T-helper 1 cell treated with Interleukin-12 subunit alpha and Interleukin-12 subunit beta and Interleukin-4 antibody, amounts not matched to agents 30 μg/mL and 1 μg/mL, for 36 hours (primary cell): Measurements from ENCODE around the gene FAM20B.

ENCODE experiments used
- H3K27ac Mint-ChIP-seq: one replicate; pipeline ENCODE4 v1.8.0; 2021; ENCODE audit warnings: mild to moderate bottlenecking, mixed read lengths
- H3K27me3 Mint-ChIP-seq: one replicate; pipeline ENCODE4 v1.8.0; 2021; ENCODE audit warnings: low read depth, mixed read lengths
- H3K36me3 Mint-ChIP-seq: one replicate; pipeline ENCODE4 v1.8.0; 2021; ENCODE audit warnings: low read depth, mixed read lengths
- H3K4me1 Mint-ChIP-seq: one replicate; pipeline ENCODE4 v1.8.0; 2021; ENCODE audit warnings: low read depth, mixed read lengths
- H3K4me3 Mint-ChIP-seq: one replicate; pipeline ENCODE4 v1.8.0; 2021; ENCODE audit warnings: mild to moderate bottlenecking, moderate library complexity, mixed read lengths
- H3K9me3 Mint-ChIP-seq: one replicate; pipeline ENCODE4 v1.8.0; 2021; ENCODE audit warnings: mixed read lengths

The FAM20B gene

DNA sequence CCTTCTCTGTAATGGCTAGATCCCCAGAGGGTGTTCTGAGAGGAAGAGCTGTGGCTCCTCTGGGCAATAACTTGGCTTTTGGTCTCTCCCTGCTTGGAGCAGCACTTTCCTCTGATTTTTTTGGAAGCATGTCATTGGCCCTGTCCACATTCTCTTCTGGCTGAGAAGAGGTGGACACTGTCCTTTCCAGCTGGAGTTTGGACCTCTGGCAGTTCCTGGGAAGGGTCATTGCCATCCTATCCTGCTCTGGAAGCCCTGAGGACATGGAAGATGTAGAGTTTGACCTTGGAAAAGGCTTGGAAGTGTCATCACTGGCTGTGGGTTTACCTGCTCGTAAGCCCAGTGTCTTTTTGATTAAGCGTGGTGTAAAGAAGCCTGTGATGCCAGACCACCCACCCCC is 83.0 kb downstream of the FAM20B start:
- Mint-ChIP-seq H3K36me3 (peaks cover 10% of the 10 kb centered on the region), H3K4me1 (no peaks in the 10 kb centered on the region), H3K9me3 (no peaks in the 10 kb centered on the region), H3K27ac (no peak overlapping the region), H3K27me3 (no peaks in the 10 kb centered on the region), H3K4me3 (no peak overlapping the region)

DNA sequence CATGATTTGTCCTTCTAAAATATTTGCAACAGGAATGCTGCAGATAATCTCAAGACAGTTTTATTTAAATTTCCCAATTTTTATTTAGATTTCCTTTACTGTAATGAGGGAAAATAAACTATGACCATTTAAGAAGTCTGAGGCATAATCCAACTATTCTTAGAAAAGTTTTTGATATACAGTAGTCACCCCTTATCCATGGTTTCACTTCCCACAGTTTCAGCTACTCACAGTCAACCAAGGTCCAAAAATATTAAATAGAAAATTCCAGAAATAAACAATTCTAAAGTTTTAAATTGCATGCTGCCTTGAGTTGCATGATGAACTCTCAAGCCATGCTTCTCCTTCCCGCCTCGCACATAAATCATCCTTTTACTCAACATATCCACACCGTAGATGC is 89.5 kb downstream of the FAM20B start:
- Mint-ChIP-seq H3K36me3 (peaks cover 9% of the 10 kb centered on the region), H3K9me3 (no peaks in the 10 kb centered on the region), H3K27me3 (no peaks in the 10 kb centered on the region), H3K4me3 (no peak overlapping the region), H3K27ac (no peak overlapping the region), H3K4me1 (no peaks in the 10 kb centered on the region)

DNA sequence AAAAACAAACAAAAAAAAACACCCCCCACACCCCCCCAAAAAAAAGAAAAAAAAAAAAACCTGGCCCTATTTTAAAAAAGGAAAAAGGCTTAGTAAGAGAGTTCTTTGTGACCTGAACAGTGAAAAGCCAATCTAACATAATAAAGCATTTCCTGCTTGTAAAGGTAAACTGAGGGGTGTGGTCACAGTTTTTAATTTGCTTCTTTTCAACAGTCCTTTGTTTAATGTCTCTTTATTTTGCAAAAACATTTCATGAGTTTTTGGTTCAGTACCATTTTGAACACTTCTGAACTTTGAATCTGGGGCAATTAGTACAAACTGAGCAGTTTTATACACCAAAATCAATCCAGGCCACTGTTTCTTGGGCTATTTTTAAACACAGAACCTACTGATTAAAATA is 93.8 kb downstream of the FAM20B start:
- peaks cover 3% of the 10 kb centered on the region for H3K4me1 Mint-ChIP-seq
- H3K27me3 Mint-ChIP-seq = no peaks in the 10 kb centered on the region
- no peak overlapping the region for H3K27ac Mint-ChIP-seq
- H3K4me3 Mint-ChIP-seq = no peak overlapping the region
- H3K36me3 Mint-ChIP-seq = peaks cover 9% of the 10 kb centered on the region
- no peaks in the 10 kb centered on the region for H3K9me3 Mint-ChIP-seq

DNA sequence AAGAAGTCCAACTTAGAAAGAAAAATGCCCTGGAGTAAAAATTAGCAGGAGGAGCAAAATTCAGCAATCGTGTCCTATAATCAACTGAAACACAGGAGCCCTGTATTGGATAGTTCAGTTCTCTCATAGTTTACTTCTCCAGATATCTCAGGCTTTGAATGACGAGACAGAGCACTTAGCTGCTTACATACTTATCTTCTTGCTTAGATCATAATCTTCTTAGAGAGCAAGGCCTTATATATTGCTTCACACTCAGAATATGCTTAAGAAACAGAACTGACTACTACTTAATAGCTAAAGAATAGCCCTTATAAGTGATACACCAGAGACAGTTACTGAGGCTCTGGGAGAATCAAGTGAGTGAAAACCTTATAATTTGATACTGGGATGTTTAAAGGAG is 95.0 kb downstream of the FAM20B start:
- Mint-ChIP-seq H3K4me3 (no peak overlapping the region), H3K9me3 (no peaks in the 10 kb centered on the region), H3K27ac (no peak overlapping the region), H3K27me3 (no peaks in the 10 kb centered on the region), H3K4me1 (peaks cover 6% of the 10 kb centered on the region), H3K36me3 (peaks cover 11% of the 10 kb centered on the region)

DNA sequence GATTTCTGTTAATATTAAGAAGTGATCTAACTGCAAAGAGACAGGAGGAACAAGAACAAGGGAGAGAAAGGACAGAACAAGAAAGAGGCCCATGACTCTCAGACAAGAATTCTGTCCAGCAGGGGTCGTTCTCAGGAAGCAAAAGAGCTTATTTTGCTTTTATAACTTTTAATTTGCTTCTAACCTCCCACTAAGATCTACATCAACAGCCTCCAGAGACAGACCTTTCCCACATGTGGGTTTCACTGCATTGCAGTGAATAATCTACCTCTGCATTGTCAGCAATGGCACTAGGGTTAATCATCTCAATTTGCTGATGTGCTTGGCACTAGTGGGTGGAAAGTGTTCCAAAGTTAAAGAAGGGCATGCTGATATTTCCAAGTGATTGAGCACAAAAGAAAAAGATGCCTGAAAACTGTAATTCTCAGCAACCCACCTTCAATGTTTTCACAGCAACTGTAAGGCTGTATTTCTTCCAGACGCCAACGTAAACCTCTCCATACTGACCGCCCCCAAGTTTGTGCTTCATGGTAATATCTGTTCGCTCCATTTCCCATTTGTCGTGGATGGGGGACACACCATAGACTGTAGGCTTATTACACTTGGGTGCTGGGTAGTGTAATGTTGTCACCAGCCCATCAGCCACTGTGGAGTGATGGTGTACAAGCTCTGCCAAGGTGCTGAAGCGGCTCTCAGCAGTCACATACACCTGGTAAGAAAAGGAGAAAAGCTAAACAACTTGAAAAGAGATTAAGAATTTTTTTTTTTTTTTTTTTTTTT is 95.7 kb downstream of the FAM20B start:
- no peak overlapping the region for H3K4me3 Mint-ChIP-seq
- no peak overlapping the region for H3K27ac Mint-ChIP-seq

DNA sequence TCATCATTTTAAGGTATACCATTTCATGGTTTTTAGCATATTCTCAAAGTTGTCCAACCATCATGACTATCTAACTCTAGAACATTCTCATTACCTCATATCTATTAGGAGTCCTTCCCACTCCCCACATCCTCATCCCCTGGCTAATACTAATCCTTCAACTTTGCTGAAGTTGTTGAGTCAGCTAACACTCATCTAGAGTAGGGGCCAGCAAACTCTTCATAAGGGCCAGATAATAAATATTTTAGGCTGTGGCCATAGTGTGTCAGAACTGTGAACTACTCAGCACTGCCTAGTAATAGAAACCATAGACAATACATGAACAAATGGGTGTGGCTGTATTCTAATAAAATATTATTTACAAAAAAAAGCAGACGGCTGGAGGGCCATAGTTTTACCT is 99.2 kb downstream of the FAM20B start:
- no peaks in the 10 kb centered on the region for H3K27me3 Mint-ChIP-seq
- no peak overlapping the region for H3K27ac Mint-ChIP-seq
- peaks cover 2% of the 10 kb centered on the region for H3K36me3 Mint-ChIP-seq
- H3K4me3 Mint-ChIP-seq = no peak overlapping the region
- no peaks in the 10 kb centered on the region for H3K9me3 Mint-ChIP-seq
- peaks cover 13% of the 10 kb centered on the region for H3K4me1 Mint-ChIP-seq

More for the DNA sequence above, 95.7 kb downstream of the FAM20B start:
- no peaks in the 10 kb centered on the region for H3K27me3 Mint-ChIP-seq
- H3K36me3 Mint-ChIP-seq = peaks cover 11% of the 10 kb centered on the region
- peaks cover 6% of the 10 kb centered on the region for H3K4me1 Mint-ChIP-seq
- H3K9me3 Mint-ChIP-seq = no peaks in the 10 kb centered on the region
